AG04449 (cell line): ENCODE data around the gene PRPSAP2.

Source experiments
- CTCF ChIA-PET: fragments of 350-600 bp; formaldehyde crosslinking; extraction: SDS; loops from one replicate; lab custom pipeline; 2021; ENCODE audit warnings: antibody characterized with exemption; lab: Yijun Ruan, JAX
- POLR2A ChIA-PET: fragments of 400-600, 350-600 bp; formaldehyde crosslinking; extraction: SDS; loops from one replicate; lab custom pipeline; 2020; ENCODE audit warnings: antibody characterized with exemption, inconsistent platforms; lab: Yijun Ruan, JAX
- DNase-seq: peaks from one replicate; pipeline ENCODE4 v3.0.0-alpha.2; 2010; ENCODE audit warnings: low read depth, low spot score
- H3K4me3 ChIP-seq: 2 replicates; pipeline ENCODE4 v1.5.1; 2011; ENCODE audit warnings: low read depth, mild to moderate bottlenecking, control low read depth, low read length
- CTCF ChIP-seq: IDR thresholded peaks from one replicate; pipeline ENCODE4 v1.5.1; 2011; ENCODE audit warnings: mild to moderate bottlenecking, moderate library complexity, low read length, control low read depth, inconsistent platforms; ENCODE audit not compliant: insufficient read depth; ENCODE audit errors: missing control alignments

PRPSAP2 gene

GRCh38 chr17:18851201-18851600 lies 6.7 kb upstream of the PRPSAP2 start:
- H3K4me3 ChIP-seq: no peak overlapping the region
- no peak for DNase-seq
- ChIA-PET CTCF (interaction anchor here (1.2 kb wide), 1 partner anchor 53 kb away, joined by 3 read pairs; no protein-coding TSS in a partner anchor), POLR2A (no interaction called here)
- TF ChIP-seq CTCF: no peak

- DNase-seq: no peak
- no peak for TF ChIP-seq CTCF
- H3K4me3 ChIP-seq: peak overlapping the region; percentile 77; the same call in 1 of the 2 replicates
- POLR2A ChIA-PET: no interaction called here
- CTCF ChIA-PET: interaction anchor here (1.0 kb wide), 1 partner anchor 106 kb away, joined by 6 read pairs; no protein-coding TSS in a partner anchor
These were observed 3.0 kb upstream of the PRPSAP2 start for GRCh38 chr17:18854956-18855355.

GRCh38 chr17:18855831-18856569 lies 1.9 kb upstream of the PRPSAP2 start:
- ChIA-PET CTCF (interaction anchor here (1.0 kb wide), 1 partner anchor 105 kb away, joined by 6 read pairs; no protein-coding TSS in a partner anchor), POLR2A (no interaction called here)

GRCh38 chr17:18856570-18856915 lies 1.4 kb upstream of the PRPSAP2 start:
- POLR2A ChIA-PET: no interaction called here
- H3K4me3 ChIP-seq: peak overlapping the region; percentile 77
- DNase-seq: no peak
- CTCF ChIA-PET: no interaction called here
- no peak for TF ChIP-seq CTCF

More at GRCh38 chr17:18855831-18856569, 1.9 kb upstream of the PRPSAP2 start:
- H3K4me3 ChIP-seq: peak overlapping the region; percentile 77
- DNase-seq: peak; percentile 75
- TF ChIP-seq CTCF: no peak

- CTCF ChIA-PET: interaction anchor here (1.1 to 2.1 kb wide), 3 partner anchors 19 to 102 kb away, joined by 3 to 9 read pairs (median 6); no protein-coding TSS in a partner anchor
- DNase-seq: no peak
- POLR2A ChIA-PET: no interaction called here
- TF ChIP-seq CTCF: no peak
- H3K4me3 ChIP-seq: peak overlapping the region; percentile 69
These were observed 775 bp downstream of the PRPSAP2 start for GRCh38 chr17:18858567-18859245.

GRCh38 chr17:18859256-18859655 lies 1.3 kb downstream of the PRPSAP2 start:
- no peak for DNase-seq
- ChIA-PET POLR2A (no interaction called here), CTCF (interaction anchor here (1.2 to 2.1 kb wide), 2 partner anchors 18 to 102 kb away, joined by 6 to 9 read pairs; no protein-coding TSS in a partner anchor)

More at GRCh38 chr17:18859256-18859655, 1.3 kb downstream of the PRPSAP2 start:
- peak overlapping the region; percentile 69 for H3K4me3 ChIP-seq
- TF ChIP-seq CTCF: no peak
